HL-60 (cell line): ENCODE results near the gene CCNY.

Experiments used
- GABPA ChIP-seq: IDR thresholded peaks from 2 replicates; pipeline ENCODE4 v1.6.1; 2012; ENCODE audit warnings: low read depth
- POLR2AphosphoS5 ChIP-seq: IDR thresholded peaks from 2 replicates; pipeline ENCODE4 v1.6.1; 2012; ENCODE audit warnings: low read depth
- SPI1 ChIP-seq: IDR thresholded peaks from 2 replicates; pipeline ENCODE4 v1.6.1; 2012; ENCODE audit warnings: low read depth, mild to moderate bottlenecking, borderline replicate concordance
- TF ChIP-seq, protein P1 (sequence below): IDR thresholded peaks from one replicate; pipeline ENCODE4 v1.5.1; 2011; ENCODE audit warnings: low read length, control low read depth, inconsistent platforms; ENCODE audit not compliant: insufficient read depth
- TF ChIP-seq, protein P2 (sequence below): IDR thresholded peaks from 2 replicates; pipeline ENCODE4 v1.6.1; 2012; ENCODE audit warnings: low read depth; ENCODE audit not compliant: insufficient replicate concordance

DNA sequence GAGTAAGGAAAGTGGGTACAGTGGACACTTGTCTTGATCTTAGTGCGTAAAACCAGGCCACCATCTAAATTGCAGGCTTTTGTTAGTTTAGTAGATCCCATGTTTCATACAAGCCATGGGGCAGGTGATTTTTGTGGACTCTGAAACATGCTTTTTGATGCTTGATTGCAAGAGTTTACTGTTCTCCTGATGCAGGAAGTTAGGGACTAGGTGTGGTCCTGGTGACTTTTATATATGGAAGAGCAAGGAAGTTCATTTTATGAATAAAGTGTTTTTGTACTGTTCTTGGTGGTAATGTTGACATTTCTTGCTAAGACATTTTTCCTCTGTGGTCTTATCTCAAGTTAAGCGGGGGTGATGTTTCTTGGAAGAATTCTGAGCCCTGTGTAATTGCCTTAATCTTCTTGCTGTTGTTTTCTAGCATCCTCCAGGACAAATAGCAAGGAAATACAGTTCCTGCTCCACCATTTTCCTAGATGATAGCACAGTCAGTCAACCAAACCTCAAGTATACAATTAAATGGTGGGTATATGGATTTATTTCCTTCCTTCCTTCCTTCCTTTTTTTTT lies 179.9 kb downstream of the CCNY start:
- TF ChIP-seq, protein P1, sequence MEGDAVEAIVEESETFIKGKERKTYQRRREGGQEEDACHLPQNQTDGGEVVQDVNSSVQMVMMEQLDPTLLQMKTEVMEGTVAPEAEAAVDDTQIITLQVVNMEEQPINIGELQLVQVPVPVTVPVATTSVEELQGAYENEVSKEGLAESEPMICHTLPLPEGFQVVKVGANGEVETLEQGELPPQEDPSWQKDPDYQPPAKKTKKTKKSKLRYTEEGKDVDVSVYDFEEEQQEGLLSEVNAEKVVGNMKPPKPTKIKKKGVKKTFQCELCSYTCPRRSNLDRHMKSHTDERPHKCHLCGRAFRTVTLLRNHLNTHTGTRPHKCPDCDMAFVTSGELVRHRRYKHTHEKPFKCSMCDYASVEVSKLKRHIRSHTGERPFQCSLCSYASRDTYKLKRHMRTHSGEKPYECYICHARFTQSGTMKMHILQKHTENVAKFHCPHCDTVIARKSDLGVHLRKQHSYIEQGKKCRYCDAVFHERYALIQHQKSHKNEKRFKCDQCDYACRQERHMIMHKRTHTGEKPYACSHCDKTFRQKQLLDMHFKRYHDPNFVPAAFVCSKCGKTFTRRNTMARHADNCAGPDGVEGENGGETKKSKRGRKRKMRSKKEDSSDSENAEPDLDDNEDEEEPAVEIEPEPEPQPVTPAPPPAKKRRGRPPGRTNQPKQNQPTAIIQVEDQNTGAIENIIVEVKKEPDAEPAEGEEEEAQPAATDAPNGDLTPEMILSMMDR = no peak
- TF ChIP-seq, protein P2, sequence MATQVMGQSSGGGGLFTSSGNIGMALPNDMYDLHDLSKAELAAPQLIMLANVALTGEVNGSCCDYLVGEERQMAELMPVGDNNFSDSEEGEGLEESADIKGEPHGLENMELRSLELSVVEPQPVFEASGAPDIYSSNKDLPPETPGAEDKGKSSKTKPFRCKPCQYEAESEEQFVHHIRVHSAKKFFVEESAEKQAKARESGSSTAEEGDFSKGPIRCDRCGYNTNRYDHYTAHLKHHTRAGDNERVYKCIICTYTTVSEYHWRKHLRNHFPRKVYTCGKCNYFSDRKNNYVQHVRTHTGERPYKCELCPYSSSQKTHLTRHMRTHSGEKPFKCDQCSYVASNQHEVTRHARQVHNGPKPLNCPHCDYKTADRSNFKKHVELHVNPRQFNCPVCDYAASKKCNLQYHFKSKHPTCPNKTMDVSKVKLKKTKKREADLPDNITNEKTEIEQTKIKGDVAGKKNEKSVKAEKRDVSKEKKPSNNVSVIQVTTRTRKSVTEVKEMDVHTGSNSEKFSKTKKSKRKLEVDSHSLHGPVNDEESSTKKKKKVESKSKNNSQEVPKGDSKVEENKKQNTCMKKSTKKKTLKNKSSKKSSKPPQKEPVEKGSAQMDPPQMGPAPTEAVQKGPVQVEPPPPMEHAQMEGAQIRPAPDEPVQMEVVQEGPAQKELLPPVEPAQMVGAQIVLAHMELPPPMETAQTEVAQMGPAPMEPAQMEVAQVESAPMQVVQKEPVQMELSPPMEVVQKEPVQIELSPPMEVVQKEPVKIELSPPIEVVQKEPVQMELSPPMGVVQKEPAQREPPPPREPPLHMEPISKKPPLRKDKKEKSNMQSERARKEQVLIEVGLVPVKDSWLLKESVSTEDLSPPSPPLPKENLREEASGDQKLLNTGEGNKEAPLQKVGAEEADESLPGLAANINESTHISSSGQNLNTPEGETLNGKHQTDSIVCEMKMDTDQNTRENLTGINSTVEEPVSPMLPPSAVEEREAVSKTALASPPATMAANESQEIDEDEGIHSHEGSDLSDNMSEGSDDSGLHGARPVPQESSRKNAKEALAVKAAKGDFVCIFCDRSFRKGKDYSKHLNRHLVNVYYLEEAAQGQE = no peak
- TF ChIP-seq POLR2AphosphoS5 (no peak), GABPA (no peak), SPI1 (no peak)
